GM23338 (cell line): ENCODE measurements around the gene ABCC5. TPM values are rescaled to one million over a fixed set of nuclear protein-coding genes. Genes with fewer than 3 reads are reported as not detected.

Experiments used
- ATAC-seq: fragments of 200-7000 bp; cut with Tn5 transposase; 3 replicates; pipeline ENCODE4 v1.9.1; 2020
- DNase-seq: peaks from one replicate; pipeline ENCODE4 v3.0.0-alpha.2; 2015; ENCODE audit warnings: low spot score
- H2AFZ ChIP-seq: fragments of 200-600 bp; sonication (generic); 2 replicates; pipeline ENCODE4 v1.8.0; 2016; ENCODE audit warnings: antibody characterized with exemption, mild to moderate bottlenecking, moderate library complexity
- H3F3A ChIP-seq: fragments of 200-600 bp; sonication (generic); replicated peaks from 2 replicates; pipeline ENCODE4 v1.8.0; 2017; ENCODE audit warnings: antibody characterized with exemption, mixed run types, low read depth
- H3K27ac ChIP-seq: fragments of 200-600 bp; sonication (generic); 2 replicates; pipeline ENCODE4 v1.6.1; 2016; ENCODE audit warnings: low read depth
- H3K27me3 ChIP-seq: fragments of 200-600 bp; sonication (generic); 2 replicates; pipeline ENCODE4 v1.8.0; 2016; ENCODE audit warnings: mild to moderate bottlenecking, mixed run types, moderate library complexity; ENCODE audit not compliant: insufficient read depth
- H3K36me3 ChIP-seq: fragments of 200-600 bp; sonication (generic); 2 replicates; pipeline ENCODE4 v1.8.0; 2016; ENCODE audit warnings: mild to moderate bottlenecking; ENCODE audit not compliant: insufficient read depth
- H3K4me1 ChIP-seq: fragments of 200-600 bp; sonication (generic); 2 replicates; pipeline ENCODE4 v1.8.0; 2016; ENCODE audit warnings: mild to moderate bottlenecking, moderate library complexity; ENCODE audit not compliant: insufficient read depth
- H3K4me2 ChIP-seq: fragments of 200-600 bp; sonication (generic); 2 replicates; pipeline ENCODE4 v1.7.1; 2017; ENCODE audit warnings: mixed run types
- H3K4me3 ChIP-seq: fragments of 200-600 bp; sonication (generic); 2 replicates; pipeline ENCODE4 v1.6.1; 2016; ENCODE audit warnings: mixed run types
- H3K79me2 ChIP-seq: fragments of 200-600 bp; sonication (generic); replicated peaks from 2 replicates; pipeline ENCODE4 v1.8.0; 2017; ENCODE audit warnings: mild to moderate bottlenecking; ENCODE audit not compliant: insufficient read depth
- H3K9me2 ChIP-seq: fragments of 200-600 bp; sonication (generic); 2 replicates; pipeline ENCODE4 v1.8.0; 2017; ENCODE audit not compliant: insufficient read depth
- H4K20me1 ChIP-seq: fragments of 200-600 bp; sonication (generic); replicated peaks from 2 replicates; pipeline ENCODE4 v1.8.0; 2017; ENCODE audit warnings: mild to moderate bottlenecking; ENCODE audit not compliant: insufficient read depth
- H3K27ac Mint-ChIP-seq: 2 replicates; pipeline ENCODE4 v1.8.0; 2020; ENCODE audit warnings: inconsistent platforms, mild to moderate bottlenecking, moderate library complexity, mixed read lengths
- H3K27me3 Mint-ChIP-seq: 3 replicates; pipeline ENCODE4 v1.8.0; 2022; ENCODE audit warnings: low read depth, mild to moderate bottlenecking, moderate library complexity, mixed read lengths, inconsistent platforms; ENCODE audit not compliant: insufficient read depth, poor library complexity
- H3K36me3 Mint-ChIP-seq: 3 replicates; pipeline ENCODE4 v1.8.0; 2021; ENCODE audit warnings: low read depth, mild to moderate bottlenecking, inconsistent platforms, moderate library complexity, mixed read lengths
- H3K4me1 Mint-ChIP-seq: 3 replicates; pipeline ENCODE4 v1.8.0; 2020; ENCODE audit warnings: mild to moderate bottlenecking, inconsistent platforms, mixed read lengths
- H3K4me3 Mint-ChIP-seq: 3 replicates; pipeline ENCODE4 v1.8.0; 2021; ENCODE audit warnings: moderate library complexity, mild to moderate bottlenecking, inconsistent platforms, mixed read lengths
- H3K9me3 Mint-ChIP-seq: 3 replicates; pipeline ENCODE4 v1.8.0; 2020; ENCODE audit warnings: moderate library complexity, mild to moderate bottlenecking, inconsistent platforms, mixed read lengths
- CREB1 ChIP-seq: fragments of 250-450 bp; sonication (Bioruptor Pico); IDR thresholded peaks from 2 replicates; pipeline ENCODE4 v1.5.0; 2020; ENCODE audit warnings: low read depth, mild to moderate bottlenecking, moderate library complexity
- CTCF ChIP-seq, 2 experiments: fragments of 200-600 bp in 1 of 2; sonication (generic) in 1 of 2; conservative IDR thresholded peaks; 2 replicates each; pipeline versions ENCODE4 v1.5.1 to v1.6.1; 2016 to 2017; ENCODE audit warnings: antibody characterized with exemption in 2 of 2, low read depth in 2 of 2, mild to moderate bottlenecking in 2 of 2, moderate library complexity in 1 of 2
- EZH2 ChIP-seq: fragments of 200-600 bp; sonication (generic); IDR thresholded peaks from one replicate; pipeline ENCODE4 v1.8.0; 2017; ENCODE audit warnings: antibody characterized with exemption, mild to moderate bottlenecking, low read depth; ENCODE audit not compliant: unreplicated experiment
- EZH2phosphoT487 ChIP-seq: fragments of 200-600 bp; sonication (generic); IDR thresholded peaks from one replicate; pipeline ENCODE4 v1.8.1; 2018; ENCODE audit warnings: antibody characterized with exemption; ENCODE audit not compliant: unreplicated experiment
- NANOG ChIP-seq: IDR thresholded peaks from 2 replicates; pipeline ENCODE4 v1.6.1; 2016; ENCODE audit warnings: antibody characterized with exemption, borderline replicate concordance
- STAT1 ChIP-seq: IDR thresholded peaks from one replicate; pipeline ENCODE4 v1.6.1; 2016; ENCODE audit warnings: antibody characterized with exemption; ENCODE audit not compliant: unreplicated experiment
- ZNF114 ChIP-seq: fragments of 250-450 bp; sonication (Bioruptor Pico); IDR thresholded peaks from 2 replicates; pipeline ENCODE4 v1.5.0; 2020; ENCODE audit warnings: mild to moderate bottlenecking, moderate library complexity
- ZNF331 ChIP-seq: fragments of 250-450 bp; sonication (Bioruptor Pico); IDR thresholded peaks from 2 replicates; pipeline ENCODE4 v1.5.0; 2020; ENCODE audit warnings: low read depth, mild to moderate bottlenecking, moderate library complexity
- polyA plus RNA-seq: library from polyadenylated mRNA; unstranded; fragments of >200 nt; fragmentation: Nextera tagmentation; extraction: Ambion mirVana; gene quantifications from 2 replicates; pipeline ENCODE4 v1.2.1, GENCODE V29; 2016
- total RNA-seq: library from RNA; depleted of rRNA; stranded (reverse); fragments of >200 nt; shearing (Covaris generic); gene quantifications from 2 replicates; pipeline ENCODE4 v1.2.3, GENCODE V29; 2014
- TF ChIP-seq, protein P1 (sequence below): IDR thresholded peaks from 2 replicates; pipeline ENCODE4 v1.6.1; 2016; ENCODE audit warnings: antibody characterized with exemption

Gene ABCC5
- total and polyA plus RNA-seq, 2 experiments from 2014 or later, result 14.0 to 39.9 TPM

DNA sequence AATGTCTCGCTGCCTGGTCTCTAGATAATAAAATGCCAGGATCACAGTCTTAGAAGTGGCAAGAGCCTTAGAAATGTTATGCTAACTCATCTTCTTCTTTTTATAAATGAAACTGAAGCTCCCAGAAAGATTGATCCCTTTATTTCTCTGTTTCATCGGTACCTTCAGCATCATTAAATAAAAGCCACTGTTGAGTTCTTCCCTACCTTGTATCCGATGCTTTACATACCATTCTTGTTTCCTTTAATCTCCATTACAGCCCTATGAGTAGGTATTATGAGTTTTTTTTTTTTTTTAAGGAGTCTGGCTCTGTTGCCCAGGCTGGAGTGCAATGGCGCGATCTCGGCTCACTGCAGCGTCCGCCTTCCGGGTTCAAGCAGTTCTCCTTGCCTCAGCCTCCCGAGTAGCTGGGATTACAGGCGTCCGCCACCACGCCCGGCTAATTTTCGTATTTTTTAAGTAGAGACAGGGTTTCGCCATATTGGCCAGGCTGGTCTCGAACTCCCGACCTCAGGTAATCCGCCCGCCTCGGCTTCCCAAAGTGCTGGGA, 815 bp upstream of the ABCC5 start (continued):
- TF ChIP-seq CTCF (conservative IDR thresholded peaks at IDR 0.05; ENCODE audit: low read depth in 2 of 2) (no peak), STAT1 (no peak)

- H3K36me3 ChIP-seq, result no peaks in the 10 kb centered on the region
- H3K4me2 ChIP-seq, result peak overlapping the region; percentile 84
- ATAC-seq, result peak; percentile 88
- peaks cover 11% of the 10 kb centered on the region for H3K4me1 ChIP-seq
- no peaks in the 10 kb centered on the region for H3F3A ChIP-seq
- no peaks in the 10 kb centered on the region for H3K9me2 ChIP-seq
- peak overlapping the region; percentile 98 for H3K4me3 ChIP-seq
- peaks cover 6% of the 10 kb centered on the region for H3K27me3 Mint-ChIP-seq
- peak overlapping the region; percentile 86; the same call in 1 of the 2 replicates for H3K27ac ChIP-seq
- H3K27me3 ChIP-seq, result no peaks in the 10 kb centered on the region
- peaks cover 9% of the 10 kb centered on the region; the same call in 1 of the 2 replicates for H4K20me1 ChIP-seq
- H3K27ac Mint-ChIP-seq, result peak overlapping the region; percentile 98
- H3K79me2 ChIP-seq, result peaks cover 29% of the 10 kb centered on the region
- H2AFZ ChIP-seq, result peak overlapping the region; percentile 100
- peak overlapping the region; percentile 99 for H3K4me3 Mint-ChIP-seq
- peak; percentile 70 for DNase-seq
- peak; percentile 79 to 83 for TF ChIP-seq CTCF (conservative IDR thresholded peaks at IDR 0.05; ENCODE audit: low read depth in 2 of 2)
- TF ChIP-seq EZH2phosphoT487, result no peak
- TF ChIP-seq STAT1, result no peak
- peaks cover 18% of the 10 kb centered on the region for H3K4me1 Mint-ChIP-seq
- peaks cover 19% of the 10 kb centered on the region for H3K36me3 Mint-ChIP-seq
- no peaks in the 10 kb centered on the region for H3K9me3 Mint-ChIP-seq
Observed at GRCh38 chr3:184016811-184017671, 643 bp downstream of the ABCC5 start.

DNA sequence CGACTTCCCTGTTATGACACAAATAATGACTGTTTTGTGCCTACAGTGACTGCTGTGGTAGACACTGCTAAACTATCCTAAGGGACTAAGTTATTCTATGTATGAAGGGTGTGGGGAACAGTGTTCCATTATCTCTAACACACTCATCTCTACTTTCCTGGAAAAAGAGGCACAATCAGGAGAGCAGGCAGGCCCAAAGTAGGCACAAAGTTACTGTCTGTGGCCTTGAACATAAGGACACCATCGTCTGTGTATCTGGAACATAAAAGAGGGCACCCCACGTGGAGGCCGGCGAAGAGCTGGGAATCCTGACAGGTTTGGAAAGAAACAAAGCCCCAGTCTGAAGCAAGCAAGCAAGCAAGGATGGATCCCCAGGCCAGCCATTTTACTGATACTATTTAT, 1.5 kb downstream of the ABCC5 start:
- Histone ChIP-seq H3K4me3 (peak overlapping the region; percentile 98), H3K79me2 (peaks cover 33% of the 10 kb centered on the region), H3K9me2 (no peaks in the 10 kb centered on the region), H3K36me3 (no peaks in the 10 kb centered on the region), H3K4me1 (peaks cover 11% of the 10 kb centered on the region), H4K20me1 (peaks cover 9% of the 10 kb centered on the region; the same call in 1 of the 2 replicates), H2AFZ (no peak overlapping the region), H3K27me3 (no peaks in the 10 kb centered on the region), H3F3A (no peaks in the 10 kb centered on the region), H3K4me2 (peak overlapping the region; percentile 84), H3K27ac (no peak overlapping the region)
- ATAC-seq (no peak), DNase-seq (no peak)
- Mint-ChIP-seq H3K4me3 (peak overlapping the region; percentile 99), H3K9me3 (no peaks in the 10 kb centered on the region), H3K36me3 (peaks cover 24% of the 10 kb centered on the region), H3K4me1 (peaks cover 18% of the 10 kb centered on the region), H3K27ac (no peak overlapping the region), H3K27me3 (peaks cover 6% of the 10 kb centered on the region)
- TF ChIP-seq ZNF331 (no peak), STAT1 (no peak), CREB1 (no peak), EZH2 (no peak), EZH2phosphoT487 (no peak), ZNF114 (CRISPR knock-in tag) (no peak), CTCF (conservative IDR thresholded peaks at IDR 0.05; ENCODE audit: low read depth in 2 of 2) (no peak), NANOG (no peak)
- TF ChIP-seq, protein P1, sequence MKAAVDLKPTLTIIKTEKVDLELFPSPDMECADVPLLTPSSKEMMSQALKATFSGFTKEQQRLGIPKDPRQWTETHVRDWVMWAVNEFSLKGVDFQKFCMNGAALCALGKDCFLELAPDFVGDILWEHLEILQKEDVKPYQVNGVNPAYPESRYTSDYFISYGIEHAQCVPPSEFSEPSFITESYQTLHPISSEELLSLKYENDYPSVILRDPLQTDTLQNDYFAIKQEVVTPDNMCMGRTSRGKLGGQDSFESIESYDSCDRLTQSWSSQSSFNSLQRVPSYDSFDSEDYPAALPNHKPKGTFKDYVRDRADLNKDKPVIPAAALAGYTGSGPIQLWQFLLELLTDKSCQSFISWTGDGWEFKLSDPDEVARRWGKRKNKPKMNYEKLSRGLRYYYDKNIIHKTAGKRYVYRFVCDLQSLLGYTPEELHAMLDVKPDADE, result no peak
